EL (cell line): ENCODE results near the gene CD2AP.

ENCODE experiments used
- DNase-seq: peaks from one replicate; pipeline ENCODE4 v3.0.0-alpha.2; 2016

The CD2AP gene

DNA sequence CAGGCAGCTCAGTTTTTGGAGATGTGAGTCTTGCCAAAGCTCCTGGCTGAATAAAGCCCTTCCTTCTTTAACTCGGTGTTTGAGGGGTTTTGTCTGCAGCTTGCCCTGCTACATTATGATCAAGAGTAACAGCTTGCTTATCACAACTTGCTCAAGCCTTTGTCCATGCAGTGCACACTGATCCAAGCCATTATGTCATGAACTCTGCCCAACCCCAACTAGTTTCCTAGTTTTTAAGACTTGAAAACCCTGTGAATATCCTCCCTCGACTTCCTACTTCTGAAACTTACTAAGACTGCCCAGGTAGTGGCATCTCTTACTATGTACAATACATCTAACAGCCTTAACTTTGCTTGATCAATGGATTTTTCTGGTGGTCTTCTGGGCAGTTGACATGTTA is 170.4 kb downstream of the CD2AP start:
- no peak for DNase-seq

DNA sequence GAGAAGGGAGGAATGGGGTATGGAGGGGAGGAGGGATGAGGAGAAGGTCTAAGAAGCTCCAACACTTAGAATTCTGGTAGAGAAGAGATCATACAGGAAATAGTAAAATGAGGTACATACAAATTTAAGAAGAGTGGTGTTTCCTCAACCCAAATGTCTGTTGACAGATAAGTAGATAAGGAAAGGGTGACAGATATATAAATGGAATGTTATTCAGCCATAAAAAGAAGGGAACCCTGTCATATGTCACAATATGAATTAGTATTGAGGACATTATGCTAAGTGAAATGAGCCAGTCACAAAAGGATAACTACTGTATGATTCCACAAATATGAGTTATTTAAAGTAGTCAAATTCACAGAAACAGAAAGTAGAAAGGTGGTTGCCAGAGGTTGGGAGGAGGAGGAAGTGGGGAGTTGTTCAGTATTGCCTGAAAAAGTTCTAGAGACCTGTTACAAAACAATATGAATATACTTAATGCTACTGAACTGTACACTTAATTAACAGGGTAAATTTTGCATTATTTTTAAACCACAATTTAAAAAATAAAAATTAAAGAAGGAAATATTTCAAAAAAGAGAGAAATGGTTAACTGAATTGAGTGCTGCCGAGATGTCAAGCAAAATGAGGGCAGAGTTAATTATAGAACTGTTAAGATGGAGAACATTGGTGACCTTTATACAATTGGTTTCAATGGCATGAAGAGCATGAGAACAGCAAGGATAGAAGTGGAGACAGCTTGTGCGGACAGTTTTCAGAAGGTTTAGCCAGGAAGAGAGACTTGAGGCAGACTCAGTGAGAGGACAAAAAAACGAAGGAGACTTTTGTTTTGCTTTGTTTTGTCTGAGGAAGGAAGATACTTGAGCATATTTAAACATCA is 173.2 kb downstream of the CD2AP start:
- DNase-seq = no peak

DNA sequence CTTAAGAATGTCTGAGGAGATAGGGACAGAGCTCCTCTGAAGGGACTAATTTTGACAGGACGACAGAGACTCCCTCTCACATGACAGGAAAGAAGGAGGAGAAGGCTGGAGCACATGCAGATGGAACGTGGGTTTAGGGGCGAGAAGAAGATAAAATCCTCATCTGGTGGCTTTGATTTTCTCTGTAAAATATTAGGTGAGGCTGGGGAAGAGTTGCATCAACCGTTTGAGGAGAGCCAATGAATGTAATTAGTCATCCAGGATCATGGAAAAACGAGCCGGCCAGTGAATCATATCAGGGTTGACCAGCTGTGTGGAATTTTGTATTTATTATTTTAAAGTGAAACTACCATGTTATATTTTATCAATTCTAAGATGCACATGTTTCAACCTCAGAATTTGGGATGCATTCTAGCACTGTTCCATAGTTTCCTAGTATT is 173.9 kb downstream of the CD2AP start:
- DNase-seq = peak; percentile 51

DNA sequence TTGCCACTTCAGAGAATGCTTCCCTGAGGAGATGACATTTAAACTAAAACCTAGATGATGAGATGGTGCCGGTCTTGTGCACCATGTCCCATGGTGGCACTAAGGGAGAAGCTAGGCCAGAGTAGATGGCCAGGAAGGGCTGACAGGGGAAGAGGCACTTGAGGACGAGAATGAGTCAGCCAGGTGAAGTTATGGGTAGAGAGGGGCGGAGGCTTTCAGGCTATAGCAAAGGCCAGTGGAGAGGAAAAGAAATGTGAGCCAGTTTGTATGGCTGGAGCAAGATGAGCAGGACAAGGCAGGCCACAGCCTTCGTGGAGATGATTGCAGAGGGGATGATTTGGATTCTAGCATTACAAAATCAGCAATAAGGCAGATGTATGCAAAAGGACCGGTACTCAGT is 176.1 kb downstream of the CD2AP start:
- no peak for DNase-seq

DNA sequence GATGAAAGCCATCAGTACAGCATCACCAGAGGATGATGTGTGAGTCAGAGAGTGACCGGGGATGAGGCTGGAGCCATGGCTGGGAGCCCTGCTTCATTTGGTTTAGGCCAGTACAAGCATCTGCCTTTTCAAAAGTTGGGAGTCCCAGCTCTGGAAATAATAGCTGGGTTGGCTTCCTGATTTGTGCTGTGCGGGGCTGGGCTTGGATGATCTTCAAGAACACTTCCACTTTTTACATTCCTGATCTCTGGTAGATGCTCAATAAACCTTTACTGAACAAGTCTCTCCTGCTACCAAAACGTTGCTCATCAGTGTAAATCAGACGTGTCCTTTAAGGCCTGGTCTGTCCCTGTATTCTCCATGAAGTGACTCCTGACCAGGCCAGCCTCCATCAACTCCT is 176.7 kb downstream of the CD2AP start:
- DNase-seq = no peak

DNA sequence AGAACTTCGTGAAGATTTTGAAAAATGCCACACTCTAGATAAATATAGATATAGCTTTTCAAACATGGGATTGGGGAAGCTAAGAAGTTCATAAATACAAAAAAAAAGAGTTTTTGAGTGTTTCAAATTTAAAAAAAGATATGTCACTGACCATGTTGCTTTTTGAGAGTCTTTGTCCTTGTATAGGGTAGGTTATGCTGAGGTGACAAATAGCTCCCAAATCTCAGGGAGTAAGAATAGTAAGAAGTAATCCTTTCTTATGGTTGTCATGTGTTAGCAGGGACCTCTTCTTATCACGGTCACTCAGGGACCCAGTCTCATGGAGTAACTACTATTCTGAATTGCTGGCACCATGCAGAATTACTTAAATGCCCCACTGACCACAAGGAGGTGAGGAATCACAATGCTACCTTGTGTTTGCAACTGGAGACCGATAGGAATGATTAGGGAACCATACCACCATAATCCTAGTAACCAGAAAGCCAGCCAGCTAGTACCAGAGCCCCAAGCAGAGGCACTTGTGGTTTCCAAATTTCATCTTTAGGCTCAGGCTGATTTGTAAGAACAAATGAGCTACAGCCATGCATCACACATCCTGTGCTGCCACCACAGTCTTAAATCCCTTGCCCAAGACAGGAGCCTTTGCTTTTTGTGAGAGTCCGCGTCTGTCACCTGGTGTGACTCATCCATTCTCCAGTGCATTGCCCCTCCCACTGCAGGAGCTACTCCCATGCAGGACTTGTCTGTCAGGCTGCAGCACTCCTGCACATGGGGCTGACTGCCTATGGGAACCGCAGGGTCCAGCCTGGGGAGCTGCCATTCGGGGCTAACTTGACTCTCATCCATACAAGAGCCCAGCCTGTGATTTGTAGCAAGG is 178.4 kb downstream of the CD2AP start:
- DNase-seq = peak; percentile 48

DNA sequence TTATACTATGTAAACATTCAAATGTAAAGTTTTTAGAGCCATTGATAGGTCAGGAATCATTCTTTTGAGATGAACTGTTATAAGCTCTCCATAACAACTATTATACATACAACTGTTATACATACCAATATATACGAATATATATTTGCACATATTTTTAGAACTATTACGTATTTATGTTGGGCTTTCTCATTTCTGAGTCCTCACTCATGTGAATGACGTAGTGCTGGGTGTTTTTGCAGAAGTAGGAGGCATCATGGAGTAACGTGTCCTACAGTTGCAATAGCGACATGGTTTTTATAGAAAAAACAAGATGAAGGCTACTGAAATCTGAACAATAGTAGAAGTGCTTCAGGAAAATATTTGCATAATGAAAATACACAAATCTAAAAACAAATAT is 184.4 kb downstream of the CD2AP start:
- no peak for DNase-seq

DNA sequence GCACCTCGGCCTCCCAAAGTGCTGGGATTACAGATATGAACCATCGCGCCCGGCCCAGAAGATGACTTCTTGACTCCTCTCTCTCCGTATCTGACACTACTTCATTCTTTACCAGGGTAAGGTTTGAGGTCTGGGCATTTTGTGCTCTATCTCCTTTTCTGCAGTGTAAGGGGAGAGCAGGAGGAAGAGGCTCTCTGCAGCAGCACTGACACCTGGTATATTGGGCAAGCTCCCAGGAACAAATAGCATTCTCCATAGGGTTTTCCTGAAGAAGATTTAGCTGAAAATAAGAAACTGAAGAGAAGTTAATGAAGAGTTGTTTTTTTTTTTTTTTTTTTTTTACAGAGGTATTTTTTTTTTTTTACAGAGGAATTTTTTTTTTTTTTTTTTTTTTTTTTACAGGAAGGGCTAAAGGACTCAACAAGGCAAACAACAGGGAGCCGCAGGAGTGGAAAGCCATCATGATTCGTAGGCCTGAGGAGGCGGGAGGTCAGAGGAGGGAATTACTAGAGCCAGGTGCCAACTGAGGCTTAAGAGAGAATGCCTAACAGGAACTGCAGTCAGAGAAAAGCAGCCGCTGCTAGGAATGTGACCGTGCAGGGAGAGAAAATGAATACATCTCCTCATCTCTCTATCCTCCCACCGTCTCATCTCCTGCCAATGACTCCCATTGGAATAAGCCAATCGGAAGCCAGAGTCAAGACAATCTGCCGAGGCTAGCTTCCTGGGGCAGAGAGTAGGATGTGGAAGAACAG is 186.1 kb downstream of the CD2AP start:
- no peak for DNase-seq

DNA sequence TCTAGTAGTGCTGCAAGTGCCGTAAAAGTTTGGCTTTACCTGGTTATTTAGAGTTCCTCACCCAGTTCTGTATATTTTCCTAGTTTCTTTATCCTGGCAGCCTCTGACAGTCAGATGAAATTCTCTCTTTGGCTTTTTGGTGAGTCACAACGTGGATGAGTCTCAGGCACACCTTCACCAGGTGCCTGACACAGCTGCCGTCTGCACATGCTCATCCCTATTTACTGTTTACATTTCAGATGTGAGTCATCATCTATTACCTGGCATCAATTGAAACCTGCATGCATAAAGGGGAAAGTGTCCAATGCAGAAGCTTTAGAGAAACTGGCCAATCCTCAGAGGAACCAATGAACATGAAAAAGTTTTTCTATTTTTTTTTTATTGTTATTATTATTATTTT is 187.5 kb downstream of the CD2AP start:
- no peak for DNase-seq

DNA sequence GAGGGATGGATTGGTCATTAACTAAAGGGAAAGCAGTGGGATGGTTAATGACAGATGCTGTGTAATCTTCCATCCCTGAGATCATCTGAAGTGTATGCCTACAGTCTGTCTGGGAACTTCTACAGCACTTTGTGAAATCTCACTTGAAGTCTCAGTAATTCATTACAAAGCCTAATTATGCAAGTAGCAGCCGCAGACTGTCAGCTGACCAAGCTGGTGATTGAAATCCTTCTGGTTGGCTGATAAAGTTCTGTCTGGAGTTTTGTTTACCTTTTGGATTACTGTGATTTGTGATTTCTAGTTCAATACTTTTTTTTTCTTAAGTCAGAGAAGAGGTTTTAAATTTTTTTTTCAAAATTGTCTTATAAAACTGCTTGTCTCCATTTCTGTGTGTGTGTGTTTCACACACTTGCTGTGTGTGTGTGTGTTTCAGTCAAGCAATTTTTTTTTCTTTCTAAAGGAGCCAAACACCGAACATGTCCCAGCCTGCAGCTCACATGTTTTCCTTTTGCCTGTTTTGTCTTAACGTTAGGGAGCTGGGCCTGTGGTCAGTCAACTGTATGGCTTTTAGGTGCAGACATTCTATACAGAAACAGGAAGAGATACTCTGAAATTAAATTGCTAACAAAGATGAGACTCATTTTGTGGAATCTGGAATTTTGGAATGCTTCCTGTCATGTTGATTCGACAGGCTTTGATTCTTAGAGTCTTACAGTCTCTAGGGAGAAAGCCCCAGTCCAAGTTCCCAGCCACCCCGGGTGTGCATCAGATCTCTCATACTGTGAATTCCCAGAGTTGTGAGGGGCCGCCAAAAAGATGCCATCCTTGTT is 192.3 kb downstream of the CD2AP start:
- DNase-seq = peak; percentile 8

DNA sequence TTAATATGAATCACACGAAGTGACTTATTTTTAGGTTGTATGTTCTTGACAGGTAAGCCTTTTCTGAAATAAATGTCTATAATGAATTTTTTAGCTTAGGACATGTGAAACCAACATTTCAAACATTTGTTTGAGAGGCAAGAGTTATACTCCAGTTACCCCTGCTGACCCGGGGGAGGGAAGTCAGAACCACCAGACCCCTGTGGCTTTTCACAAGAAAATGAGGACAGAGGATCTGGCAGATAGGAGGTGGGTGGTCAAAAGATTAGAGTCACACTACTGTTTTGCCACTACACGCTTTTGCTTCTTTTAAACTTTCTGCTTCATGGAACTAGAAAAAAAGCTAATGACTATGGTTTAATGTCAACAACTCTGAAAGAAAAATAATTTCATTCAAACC is 193.3 kb downstream of the CD2AP start:
- no peak for DNase-seq

DNA sequence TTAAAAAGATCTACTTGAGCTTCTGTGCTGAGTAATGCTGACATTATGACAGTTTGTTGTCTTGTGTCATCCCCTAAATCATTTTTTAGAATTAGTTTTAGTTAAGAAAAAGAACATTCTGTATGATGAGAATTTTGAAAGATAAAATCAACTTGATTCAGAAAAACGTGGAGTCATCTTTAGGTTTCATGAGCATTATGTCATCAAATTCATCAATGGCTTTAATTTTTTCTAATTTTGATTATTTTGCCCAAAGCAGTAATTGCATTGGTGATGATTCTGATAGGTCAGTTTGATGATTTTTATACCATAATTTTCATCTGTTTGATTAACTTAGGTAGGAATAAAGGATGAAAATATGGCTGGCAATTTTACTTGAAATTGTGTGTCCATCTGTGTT is 194.2 kb downstream of the CD2AP start:
- DNase-seq = no peak

DNA sequence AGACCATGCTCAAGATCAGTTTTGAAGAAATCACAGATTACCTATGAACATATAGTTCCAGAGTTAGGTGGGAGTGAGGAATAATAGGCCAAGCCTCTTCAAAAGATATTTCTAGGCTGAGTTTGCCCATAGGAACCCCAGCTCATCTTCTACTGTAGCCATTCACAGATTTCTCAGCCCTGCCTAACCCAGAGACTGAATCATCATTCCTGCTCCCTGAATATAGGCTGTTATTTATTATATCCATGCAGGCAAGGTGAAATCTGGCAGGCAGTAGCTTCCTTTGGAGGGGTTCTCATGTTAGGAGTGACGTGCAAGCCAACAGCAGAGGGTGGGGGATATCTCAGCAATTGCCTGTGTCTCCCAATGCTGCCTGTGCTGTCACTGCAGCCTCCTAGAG is 195.2 kb downstream of the CD2AP start:
- no peak for DNase-seq

DNA sequence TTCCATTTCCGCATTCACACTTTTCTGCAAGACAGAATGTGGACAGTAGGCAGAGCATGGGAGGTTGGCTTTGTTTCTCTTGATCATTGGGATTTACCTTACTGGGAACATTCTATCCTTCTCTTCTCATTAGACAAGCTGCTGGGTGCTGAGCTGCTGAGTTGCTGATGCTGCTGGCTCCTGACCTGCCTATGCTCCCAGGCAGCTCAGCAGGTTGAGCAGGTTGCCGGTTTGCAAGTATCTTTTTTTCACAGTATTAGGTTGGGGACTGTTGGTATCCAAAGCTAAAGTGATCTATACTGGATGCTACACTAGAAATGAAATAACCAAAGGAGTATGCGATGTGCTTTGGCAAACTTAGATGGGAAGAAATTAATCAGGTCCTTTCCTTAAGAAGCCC is 197.1 kb downstream of the CD2AP start:
- DNase-seq = no peak
